Esophagus (tissue), 2 donors: Measurements from ENCODE around the gene MYADML2. TPM values are rescaled to one million over a fixed set of nuclear protein-coding genes. Genes with fewer than 3 reads are reported as not detected.
"Not testable (repeated sequence)": the region's sequence is repeated elsewhere in the genome, so short reads cannot be mapped to it uniquely, and the experiment has no call there.

Experiments
- H3K27ac ChIP-seq, 2 donors: one replicate each; pipeline ENCODE4 v1.5.1; 2013; ENCODE audit warnings: low read depth in 2 of 2, mild to moderate bottlenecking in 2 of 2, inconsistent platforms in 1 of 2, low read length in 1 of 2, moderate library complexity in 1 of 2
- H3K27me3 ChIP-seq, 2 donors: one replicate each; pipeline ENCODE4 v1.6.1; 2013; ENCODE audit warnings: low read length in 2 of 2, control low read depth in 1 of 2, mild to moderate bottlenecking in 1 of 2; ENCODE audit not compliant: insufficient read depth in 2 of 2, control insufficient read depth in 1 of 2
- H3K36me3 ChIP-seq, 2 donors: one replicate each; pipeline ENCODE4 v1.6.1; 2013; ENCODE audit warnings: low read length in 1 of 2; ENCODE audit not compliant: control insufficient read depth in 2 of 2, insufficient read depth in 2 of 2
- H3K4me1 ChIP-seq, 2 donors: one replicate each; pipeline ENCODE4 v1.6.1; 2013; ENCODE audit warnings: low read length in 1 of 2; ENCODE audit not compliant: control insufficient read depth in 2 of 2, insufficient read depth in 2 of 2
- H3K4me3 ChIP-seq, 2 donors: one replicate each; pipeline ENCODE4 v1.5.1; 2013; ENCODE audit warnings: low read length in 2 of 2, mild to moderate bottlenecking in 2 of 2, low read depth in 1 of 2, moderate library complexity in 1 of 2
- H3K9me3 ChIP-seq, 2 donors: one replicate each; pipeline ENCODE4 v1.6.1; 2013; ENCODE audit warnings: mild to moderate bottlenecking in 2 of 2, low read depth in 1 of 2, low read length in 1 of 2, moderate library complexity in 1 of 2; ENCODE audit not compliant: control insufficient read depth in 2 of 2, insufficient read depth in 1 of 2
- WGBS, 2 donors: extraction: QIAGEN DNeasy Blood & Tissue Kit; methylation state at CpG; one replicate each; pipeline ENCODE4 v1.1.7; 2013; 5-methylcytosine and 5-hydroxymethylcytosine counted together
- polyA plus RNA-seq, 2 donors: library from polyadenylated mRNA; stranded (reverse); fragments of 200-250 nt; gene quantifications; one replicate each; pipeline ENCODE4 v1.2.3, GENCODE V29; 2013
- donor health status: healthy with polysubstance abuse.
- donor health status: Bipolar disorder and iron deficiency.

MYADML2 gene
- polyA plus RNA-seq, 2 donors = not detected

DNA sequence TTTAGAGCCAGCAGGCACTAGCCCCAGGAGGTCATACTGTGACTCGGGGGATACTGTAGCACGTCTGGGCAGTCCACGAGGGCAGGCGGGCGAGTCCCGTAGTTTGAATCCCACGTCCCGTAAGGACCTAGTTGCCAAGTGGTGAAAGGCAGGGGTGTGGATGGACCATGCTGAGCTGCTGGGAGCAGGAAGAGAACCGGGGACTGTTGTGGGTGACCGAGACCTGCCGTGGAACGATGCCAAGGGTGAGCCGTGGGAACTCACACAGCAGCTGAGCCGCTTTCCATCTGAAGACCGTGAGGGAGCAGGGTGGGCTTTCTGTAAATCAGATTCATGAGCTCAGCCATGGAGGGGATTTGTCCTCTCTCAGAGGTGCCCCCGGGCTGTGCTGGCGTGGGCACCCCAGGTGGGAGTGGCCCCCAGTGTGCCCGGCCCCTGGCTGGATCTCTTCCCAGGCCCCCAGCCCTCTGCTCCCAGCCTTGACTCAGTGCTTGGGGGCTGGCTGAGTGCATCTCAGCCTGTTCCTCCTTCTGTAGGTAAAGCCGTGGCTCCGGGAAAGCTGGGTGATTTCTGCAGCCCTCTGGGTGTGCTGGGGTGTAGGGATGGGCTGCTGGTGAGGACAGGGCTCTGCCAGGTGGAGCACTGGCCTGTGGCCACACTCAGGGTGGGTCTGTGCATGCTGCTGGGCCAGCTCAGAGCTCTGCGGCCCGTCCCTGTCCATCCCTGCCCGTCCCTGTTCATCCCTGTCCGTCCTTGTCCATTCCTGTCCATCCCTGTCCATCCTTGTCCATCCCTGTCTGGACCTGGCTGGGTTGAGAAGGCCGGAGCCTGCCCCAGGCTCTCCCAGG, 44.0 kb upstream of the MYADML2 start:
- peaks cover 6 to 23% of the 10 kb centered on the region in 2 donors for H3K4me1 ChIP-seq
- H3K27ac ChIP-seq = peak overlapping the region; percentile 78 to 83
- H3K36me3 ChIP-seq = peaks cover 3 to 15% of the 10 kb centered on the region in 2 donors
- H3K9me3 ChIP-seq = no peaks in the 10 kb centered on the region
- no peaks in the 10 kb centered on the region for H3K27me3 ChIP-seq
- 56 to 61% methylated on average over 25 of the region's 25 CpGs for WGBS, 2 donors
- no peak overlapping the region for H3K4me3 ChIP-seq

DNA sequence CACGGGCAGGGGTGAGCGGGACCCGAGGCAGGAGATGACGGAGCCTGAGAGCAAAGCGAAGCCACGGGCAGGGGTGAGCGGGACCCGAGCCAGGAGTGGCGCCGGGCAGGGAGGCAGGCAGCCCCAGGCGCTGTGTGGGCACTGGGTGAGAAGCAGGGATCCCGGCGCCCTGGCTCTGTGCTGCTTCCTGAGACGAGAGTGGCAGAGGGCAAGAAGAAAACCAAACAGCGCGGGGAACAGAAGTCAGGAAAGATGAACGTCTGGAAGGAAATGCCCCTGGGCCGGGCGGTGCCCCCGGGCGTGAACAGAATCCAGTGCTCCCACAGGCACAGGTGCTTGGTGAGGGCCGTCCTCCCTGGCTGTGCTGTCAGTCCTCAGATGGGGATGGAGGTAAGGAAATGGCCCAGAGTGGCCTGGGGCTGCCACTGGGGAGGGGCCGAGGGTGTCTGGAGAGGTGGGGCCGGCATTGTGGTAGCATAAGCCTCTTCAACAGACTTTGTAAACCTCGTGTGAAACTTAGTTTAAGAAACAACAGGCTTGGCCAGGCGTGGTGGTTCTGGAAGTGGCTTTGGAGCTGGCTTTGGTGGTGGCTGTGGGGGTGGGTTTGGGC, 40.2 kb upstream of the MYADML2 start:
- Histone ChIP-seq H3K9me3 (no peaks in the 10 kb centered on the region), H3K27ac (no peak overlapping the region), H3K36me3 (peaks cover 8 to 19% of the 10 kb centered on the region in 2 donors), H3K4me3 (no peak overlapping the region), H3K4me1 (peaks cover 4 to 16% of the 10 kb centered on the region in 2 donors), H3K27me3 (no peaks in the 10 kb centered on the region)
- WGBS, 2 donors = 79 to 81% methylated on average over 26 of the region's 26 CpGs

DNA sequence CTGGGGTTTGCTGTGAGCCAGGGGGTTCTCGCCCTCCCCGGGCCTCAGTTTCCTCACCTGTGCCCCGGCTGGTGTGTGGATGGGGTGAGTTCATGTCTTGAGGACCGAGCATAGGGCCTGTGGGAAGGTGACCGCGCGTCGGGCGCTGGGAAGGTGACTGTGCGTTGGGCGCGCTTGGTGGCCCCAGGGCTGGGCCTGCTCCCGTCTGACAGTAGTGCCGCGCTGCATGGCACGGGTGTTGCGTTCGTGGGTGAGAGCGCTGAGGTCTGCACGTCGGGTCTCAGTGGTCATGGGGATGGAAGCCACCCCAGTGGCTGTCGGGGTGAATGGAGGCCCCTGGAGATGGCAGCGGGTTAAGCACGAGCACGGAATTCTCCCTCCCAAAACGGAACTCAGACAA, 39.6 kb upstream of the MYADML2 start:
- 95 to 96% methylated on average over 26 of the region's 26 CpGs for WGBS, 2 donors
- no peak overlapping the region for H3K4me3 ChIP-seq
- no peaks in the 10 kb centered on the region for H3K27me3 ChIP-seq
- no peak overlapping the region for H3K27ac ChIP-seq
- H3K36me3 ChIP-seq = peaks cover 8 to 19% of the 10 kb centered on the region in 2 donors
- H3K9me3 ChIP-seq = no peaks in the 10 kb centered on the region
- H3K4me1 ChIP-seq = peaks cover 0 to 13% of the 10 kb centered on the region in 2 donors

DNA sequence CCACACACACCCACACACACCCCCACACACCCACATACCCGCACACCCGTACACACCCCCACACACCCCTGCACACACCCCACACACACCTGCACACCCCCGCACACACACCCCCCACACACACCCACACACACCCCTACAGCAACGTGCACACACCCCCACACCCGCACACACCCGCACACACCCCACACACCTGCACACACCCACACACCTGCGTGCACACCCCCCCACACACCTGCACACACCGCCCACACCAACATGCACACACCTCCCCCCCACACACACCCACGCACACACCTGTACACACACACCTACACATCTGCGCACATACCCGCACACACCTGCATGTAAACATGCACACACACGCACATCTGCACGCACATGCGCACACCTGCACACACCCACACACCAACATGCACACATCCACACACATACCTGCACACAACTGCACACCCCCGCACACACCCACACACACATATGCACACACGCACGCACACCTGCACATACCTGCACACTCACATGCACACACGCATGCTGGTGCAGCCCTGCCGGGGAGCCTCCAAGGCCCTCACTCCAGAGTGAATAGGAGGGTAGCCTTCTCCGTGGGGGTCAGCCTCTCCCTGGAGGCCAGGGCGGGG, 37.9 kb upstream of the MYADML2 start:
- Histone ChIP-seq H3K36me3 (peaks cover 8 to 19% of the 10 kb centered on the region in 2 donors), H3K4me3 (no peak overlapping the region), H3K9me3 (no peaks in the 10 kb centered on the region), H3K27ac (no peak overlapping the region), H3K4me1 (peaks cover 0 to 4% of the 10 kb centered on the region in 2 donors), H3K27me3 (no peaks in the 10 kb centered on the region)
- whole genome bisulfite sequencing, 2 donors = 87 to 90% methylated on average over 21 of the region's 21 CpGs

DNA sequence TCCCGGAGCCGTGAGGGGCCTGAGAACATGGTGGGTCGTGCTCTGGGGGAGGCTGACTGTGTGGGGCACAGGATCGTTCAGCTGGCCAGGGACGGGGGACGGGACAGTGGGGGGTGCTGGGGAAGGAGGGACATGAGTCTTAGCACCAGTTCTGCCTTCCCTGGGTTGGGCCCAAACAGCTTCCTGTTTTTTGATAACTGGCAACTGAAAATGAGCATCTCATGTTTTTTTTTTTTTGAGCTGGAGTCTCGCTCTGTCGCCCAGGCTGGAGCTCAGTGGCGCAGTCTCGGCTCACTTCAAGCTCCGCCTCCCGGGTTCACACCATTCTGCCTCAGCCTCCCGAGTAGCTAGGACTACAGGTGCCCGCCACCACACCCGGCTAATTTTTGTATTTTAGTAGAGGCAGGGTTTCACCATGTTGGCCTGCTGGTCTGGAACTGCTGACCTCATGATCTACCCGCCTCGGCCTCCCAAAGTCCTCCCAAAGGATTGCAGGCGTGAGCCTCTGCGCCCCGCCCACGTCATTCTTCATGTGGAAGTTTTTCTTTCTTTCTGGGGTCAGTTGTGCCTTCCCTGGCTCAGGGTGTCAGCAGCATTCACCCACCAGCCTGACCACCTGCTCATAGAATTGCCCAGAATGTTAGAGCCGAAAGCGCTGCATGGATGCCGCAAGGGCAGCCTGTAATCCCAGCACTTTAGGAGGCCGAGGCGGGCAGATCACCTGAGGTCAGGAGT, 36.8 kb upstream of the MYADML2 start:
- Histone ChIP-seq H3K27ac (no peak overlapping the region), H3K4me3 (no peak overlapping the region), H3K27me3 (no peaks in the 10 kb centered on the region), H3K4me1 (peaks cover 0 to 6% of the 10 kb centered on the region in 2 donors), H3K36me3 (peaks cover 5 to 19% of the 10 kb centered on the region in 2 donors), H3K9me3 (no peaks in the 10 kb centered on the region)
- 95% methylated on average over 26 of the region's 26 CpGs for WGBS, 2 donors

DNA sequence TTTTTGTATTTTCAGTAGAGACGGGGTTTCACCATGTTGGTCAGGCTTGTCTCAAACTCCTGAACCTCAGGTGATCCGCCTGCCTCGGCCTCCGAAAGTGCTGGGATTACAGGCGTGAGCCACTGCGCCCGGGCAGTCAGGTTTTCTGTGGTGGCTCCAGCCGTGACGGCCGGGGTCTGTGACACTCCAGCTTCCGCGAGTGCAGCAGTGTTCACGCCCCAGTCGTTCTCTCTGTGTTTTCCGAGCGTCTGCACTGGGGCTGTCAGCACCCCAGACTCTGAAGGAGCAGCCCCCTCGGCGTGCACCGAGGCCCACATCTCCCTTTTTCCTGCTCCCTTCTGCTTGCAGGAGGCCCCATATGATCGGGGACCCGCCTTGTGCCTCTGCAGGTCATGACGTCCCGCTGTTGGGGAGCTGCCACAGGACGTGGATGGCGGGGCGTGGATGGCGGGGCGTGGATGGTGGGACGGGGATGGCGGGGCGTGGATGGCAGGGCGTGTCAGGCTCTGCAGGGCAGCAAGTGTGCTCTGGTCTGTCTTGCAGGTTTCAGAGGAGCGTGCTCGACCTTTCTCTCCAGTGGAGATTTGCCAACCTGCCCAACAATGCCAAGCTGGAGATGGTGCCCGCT, 36.1 kb upstream of the MYADML2 start:
- no peak overlapping the region for H3K27ac ChIP-seq
- H3K9me3 ChIP-seq = no peaks in the 10 kb centered on the region
- 84 to 89% methylated on average over 35 of the region's 35 CpGs for WGBS, 2 donors
- peaks cover 3 to 10% of the 10 kb centered on the region in 2 donors for H3K4me1 ChIP-seq
- no peak overlapping the region for H3K4me3 ChIP-seq
- no peaks in the 10 kb centered on the region for H3K27me3 ChIP-seq
- H3K36me3 ChIP-seq = peaks cover 5 to 19% of the 10 kb centered on the region in 2 donors

DNA sequence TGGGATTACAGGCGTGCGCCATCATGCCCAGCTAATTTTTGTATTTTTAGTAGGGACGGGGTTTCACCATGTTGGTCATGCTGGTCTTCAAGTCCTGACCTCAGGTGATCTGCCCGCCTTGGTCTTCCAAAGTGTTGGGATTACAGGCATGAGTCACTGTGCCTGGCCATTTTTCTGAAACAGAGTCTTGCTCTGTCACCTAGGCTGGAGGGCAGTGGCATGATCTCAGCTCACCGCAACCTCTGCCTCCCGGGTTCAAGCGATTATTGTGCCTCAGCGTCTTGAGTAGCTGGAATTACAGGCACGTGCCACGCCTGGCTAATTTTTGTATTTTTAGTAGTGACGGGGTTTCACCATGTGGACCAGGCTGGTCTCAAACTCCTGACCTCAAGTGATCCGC, 34.5 kb upstream of the MYADML2 start:
- Histone ChIP-seq H3K36me3 (peaks cover 5 to 14% of the 10 kb centered on the region in 2 donors), H3K4me1 (peaks cover 3 to 15% of the 10 kb centered on the region in 2 donors)
- H3K27me3 ChIP-seq, H3K4me3 ChIP-seq, H3K27ac ChIP-seq, H3K9me3 ChIP-seq: not testable (repeated sequence)
- WGBS, 2 donors = 94% methylated on average over 12 of the region's 12 CpGs

DNA sequence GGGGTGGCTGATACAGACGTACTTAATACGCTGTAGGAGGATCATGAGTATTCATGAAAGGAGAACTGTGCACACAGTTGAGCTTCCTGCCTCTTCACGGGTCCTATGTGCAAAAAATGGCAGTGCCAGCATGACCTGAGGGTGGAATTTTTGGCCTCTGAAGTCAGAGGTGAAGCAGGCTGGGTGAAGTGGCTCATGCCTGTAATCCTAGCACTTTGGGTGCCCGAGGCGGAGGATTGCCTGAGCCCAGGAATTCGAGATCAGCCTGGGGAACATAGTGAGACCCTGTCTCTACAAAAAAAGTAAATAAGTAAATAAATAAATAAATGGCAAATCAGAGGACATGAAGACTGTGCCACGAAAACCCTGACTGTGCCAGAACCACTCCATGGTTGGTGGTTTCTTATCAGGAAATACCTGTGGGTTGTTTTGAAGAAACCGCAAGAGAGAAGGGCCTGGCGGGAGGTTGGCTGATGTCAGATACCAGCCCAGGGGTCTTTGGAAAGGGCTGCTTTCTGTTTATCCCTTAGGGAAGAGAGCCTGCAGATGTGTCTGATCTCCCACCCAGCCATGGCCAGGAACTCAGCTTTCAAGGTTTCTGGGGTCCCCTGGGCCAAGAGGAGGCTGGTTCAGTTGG, 33.8 kb upstream of the MYADML2 start:
- Histone ChIP-seq H3K27me3 (no peaks in the 10 kb centered on the region), H3K9me3 (no peaks in the 10 kb centered on the region), H3K36me3 (peaks cover 3 to 13% of the 10 kb centered on the region in 2 donors), H3K4me3 (no peak overlapping the region), H3K27ac (no peak overlapping the region), H3K4me1 (peaks cover 3 to 18% of the 10 kb centered on the region in 2 donors)
- WGBS, 2 donors = 68 to 80% methylated on average over 9 of the region's 9 CpGs
